GM18517 (cell line): ENCODE results near the gene ZDHHC19.
"Not testable (repeated sequence)": the region's sequence is repeated elsewhere in the genome, so short reads cannot be mapped to it uniquely, and the experiment has no call there.

Source experiments
- ATAC-seq: cut with Tn5 transposase; IDR thresholded peaks from one replicate; pipeline ENCODE4 v1.9.1; 2021; ENCODE audit warnings: mild to moderate bottlenecking, moderate library complexity; ENCODE audit not compliant: unreplicated experiment

ZDHHC19 gene

DNA sequence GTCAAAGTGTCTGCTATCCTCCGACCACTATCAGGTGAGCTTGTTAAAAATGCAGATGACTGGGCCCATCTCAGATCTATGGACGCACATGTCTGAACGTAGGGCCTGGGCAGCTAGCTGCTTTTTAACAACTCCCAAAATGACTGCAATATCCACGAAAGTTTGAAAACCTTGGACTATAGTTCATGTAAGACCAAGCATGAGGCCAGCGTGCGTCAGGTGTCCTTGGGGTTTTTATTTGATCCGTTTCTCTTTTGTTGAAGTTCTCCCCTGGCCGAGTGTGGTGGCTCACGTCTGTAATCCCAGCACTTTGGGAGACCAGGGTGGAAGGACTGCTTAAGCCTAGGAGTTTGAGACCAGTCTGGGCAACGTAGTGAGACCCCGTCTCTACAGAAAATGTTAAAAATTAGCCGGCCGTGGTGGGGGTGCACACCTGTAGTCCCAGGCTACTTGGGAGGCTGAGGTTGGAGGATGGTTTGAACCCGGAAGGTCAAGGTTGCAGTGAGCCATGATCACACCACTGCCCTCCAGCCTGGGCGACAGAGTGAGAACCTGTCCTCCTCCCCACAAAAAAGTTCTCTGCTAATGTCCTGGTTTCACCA, 14.7 kb upstream of the ZDHHC19 start:
- no peak for ATAC-seq

DNA sequence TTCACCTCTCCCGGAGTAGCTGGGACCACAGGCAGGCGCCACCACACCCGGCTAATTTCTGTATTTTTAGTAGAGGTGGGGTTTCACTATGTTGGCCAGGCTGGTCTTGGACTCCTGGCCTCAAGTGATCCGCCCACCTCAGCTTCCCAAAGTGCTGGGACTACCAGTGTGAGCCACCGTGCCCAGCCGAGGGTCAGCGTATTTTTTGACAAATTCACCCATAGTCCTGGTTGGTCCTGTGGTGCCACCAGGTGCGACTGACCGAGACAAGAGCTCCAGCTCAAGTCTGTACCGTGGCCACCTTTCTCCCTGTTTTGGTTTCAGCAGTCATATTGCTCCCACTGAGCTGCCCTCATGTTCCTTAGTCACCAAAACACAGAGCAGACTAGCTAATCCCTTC, 13.9 kb upstream of the ZDHHC19 start:
- ATAC-seq, result no peak

DNA sequence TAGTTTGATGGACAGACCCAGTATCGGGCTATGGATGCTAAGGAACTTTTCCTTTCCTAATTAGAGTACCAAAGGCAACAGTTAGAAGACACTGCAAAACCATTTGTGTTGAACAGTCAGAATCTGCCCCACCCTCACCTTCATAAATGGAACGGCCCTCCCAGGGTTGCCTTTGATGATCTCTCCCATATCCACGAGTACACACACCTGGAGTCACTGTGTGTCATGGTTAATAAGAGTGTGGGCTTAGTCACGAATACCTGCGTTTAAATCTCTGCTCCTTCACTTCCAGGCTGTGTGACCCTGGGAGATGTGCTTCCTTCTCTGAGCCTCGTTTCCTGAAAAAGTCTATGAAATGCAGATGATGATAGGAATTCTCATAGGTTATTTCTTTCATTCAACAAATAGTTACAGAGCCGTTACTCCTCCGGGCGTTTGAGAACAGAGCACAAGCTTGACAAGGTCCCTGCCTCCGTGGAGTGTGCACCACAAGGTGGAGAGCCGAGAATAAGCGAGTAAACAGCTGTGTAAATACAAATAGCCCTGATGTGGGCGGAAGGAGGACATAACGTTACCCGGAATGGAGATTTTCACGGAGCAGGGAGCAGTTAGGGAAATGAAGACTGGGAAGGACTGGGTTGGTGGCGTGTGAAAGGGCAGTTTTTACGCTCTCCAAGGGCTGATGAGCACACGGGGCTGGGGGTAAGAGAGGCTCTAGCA, 11.8 kb upstream of the ZDHHC19 start:
- no peak for ATAC-seq

DNA sequence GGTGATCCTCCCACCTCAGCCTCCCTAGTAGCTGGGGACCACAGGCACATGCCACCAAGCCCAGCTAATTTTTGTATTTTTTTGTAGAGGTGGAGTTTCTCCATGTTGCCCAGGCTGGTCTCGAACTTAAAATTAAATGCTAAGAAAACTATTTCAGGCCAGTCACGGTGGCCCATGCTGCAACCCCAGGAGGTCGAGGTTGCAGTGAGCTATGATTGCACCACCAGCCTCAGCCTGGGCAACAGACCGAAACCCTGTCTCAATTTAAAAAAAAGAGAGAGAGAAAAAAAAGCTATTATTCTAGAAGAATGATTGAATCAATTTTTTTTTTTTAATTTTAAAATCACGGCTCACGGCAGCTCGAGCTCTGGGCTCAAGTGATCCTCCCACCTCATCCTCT, 9.8 kb upstream of the ZDHHC19 start:
- ATAC-seq, result no peak

DNA sequence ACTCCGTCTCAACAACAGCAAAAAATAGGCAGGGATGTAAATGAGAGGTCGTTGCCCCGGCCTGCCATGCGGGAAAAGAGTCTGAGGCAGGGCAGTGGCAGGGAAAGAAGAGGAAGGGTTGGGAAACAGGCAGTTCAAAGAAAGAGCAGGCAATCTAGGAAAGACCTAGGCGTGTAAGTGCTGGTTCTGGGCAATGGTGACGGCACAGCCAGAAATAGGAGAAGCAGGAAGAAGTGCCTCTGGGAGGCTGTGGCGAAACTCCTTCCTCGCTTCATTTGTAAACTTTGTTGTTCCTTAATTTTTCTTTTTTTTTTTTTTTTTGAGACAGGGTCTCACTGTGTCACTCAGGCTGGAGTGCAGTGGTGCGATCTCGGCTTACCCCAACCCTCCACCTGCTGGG, 9.4 kb upstream of the ZDHHC19 start:
- no peak for ATAC-seq

DNA sequence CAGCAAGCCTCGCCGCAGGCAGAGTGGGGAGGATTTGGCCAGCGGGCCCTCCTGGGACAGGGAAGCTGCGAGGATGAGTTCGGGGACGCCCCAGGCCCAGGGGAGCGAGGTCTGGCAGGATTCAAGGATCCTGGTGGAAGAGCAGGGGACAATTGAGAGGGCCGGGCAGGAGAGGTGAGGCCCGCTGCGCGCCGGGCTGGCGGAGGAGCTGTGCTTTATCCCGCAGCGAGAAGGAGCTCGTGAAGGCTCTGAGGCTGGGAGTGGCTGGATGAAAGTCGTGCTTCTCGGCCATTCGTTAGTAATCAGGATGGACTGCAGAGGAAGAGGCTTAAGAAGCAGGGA, 8.7 kb upstream of the ZDHHC19 start:
- ATAC-seq, result no peak

DNA sequence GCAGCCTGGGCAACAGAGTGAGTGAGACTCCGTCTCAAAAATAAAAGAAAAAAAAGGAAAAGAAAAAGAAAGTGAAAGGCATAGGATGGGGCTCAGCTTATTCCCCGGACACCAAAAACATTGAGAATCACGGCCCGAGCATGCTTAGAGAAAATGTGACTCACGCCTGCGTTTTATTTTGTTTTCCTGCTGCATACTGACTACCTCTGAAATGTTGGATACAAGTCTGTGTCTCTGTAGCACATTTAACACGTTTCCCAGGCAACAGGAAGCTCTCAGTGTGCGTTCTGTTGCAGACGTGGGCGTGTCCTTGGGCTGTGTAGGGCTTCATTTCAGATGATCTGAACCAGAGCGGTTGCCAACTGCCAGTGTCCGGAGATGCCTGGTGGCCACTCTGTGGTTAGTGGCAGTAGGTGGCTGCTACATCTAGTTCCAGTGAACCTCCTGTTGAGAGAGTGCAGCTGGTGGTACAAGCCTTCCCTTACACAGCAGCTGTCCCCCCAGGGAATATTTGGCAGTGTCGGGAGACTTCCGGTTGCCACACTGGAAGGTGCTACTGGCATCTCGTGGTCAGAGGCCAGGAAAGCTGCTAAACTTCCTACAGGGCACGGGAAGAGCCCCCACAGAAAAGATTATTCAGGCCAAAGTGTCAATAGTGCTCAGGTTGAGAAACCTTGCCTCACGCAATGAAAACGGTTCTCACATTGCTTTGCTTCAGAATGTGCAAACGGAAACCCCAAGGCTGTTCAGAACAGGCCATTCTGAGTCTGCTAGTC, 8.2 kb upstream of the ZDHHC19 start:
- peak; percentile 55 for ATAC-seq

DNA sequence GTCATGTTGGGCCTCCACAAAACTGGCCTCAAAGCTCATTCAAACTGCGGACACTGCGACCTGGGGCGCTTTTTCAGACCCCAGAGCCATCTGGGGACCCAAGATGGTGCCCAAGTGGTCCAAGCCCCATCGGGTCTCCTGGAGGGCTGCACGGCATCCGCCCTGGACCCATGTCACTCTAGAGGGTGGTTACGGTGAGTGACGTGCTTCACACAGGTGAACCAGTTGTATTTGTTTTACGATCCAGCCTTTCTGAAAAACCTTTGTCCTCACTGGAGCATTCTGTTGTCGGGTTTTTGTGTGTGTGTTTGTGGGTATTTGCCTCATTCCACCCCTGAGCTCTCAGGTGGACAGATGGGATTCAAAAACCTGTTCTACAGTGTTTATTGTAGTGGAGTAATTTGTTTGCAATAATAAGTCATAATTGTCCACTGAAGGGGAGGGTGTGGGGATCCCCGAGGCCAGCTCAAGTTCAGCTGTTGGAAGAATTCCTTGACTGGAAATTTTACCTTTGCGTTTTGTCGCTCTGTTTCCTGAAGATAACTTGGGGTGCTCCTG, 7.0 kb upstream of the ZDHHC19 start:
- no peak for ATAC-seq

DNA sequence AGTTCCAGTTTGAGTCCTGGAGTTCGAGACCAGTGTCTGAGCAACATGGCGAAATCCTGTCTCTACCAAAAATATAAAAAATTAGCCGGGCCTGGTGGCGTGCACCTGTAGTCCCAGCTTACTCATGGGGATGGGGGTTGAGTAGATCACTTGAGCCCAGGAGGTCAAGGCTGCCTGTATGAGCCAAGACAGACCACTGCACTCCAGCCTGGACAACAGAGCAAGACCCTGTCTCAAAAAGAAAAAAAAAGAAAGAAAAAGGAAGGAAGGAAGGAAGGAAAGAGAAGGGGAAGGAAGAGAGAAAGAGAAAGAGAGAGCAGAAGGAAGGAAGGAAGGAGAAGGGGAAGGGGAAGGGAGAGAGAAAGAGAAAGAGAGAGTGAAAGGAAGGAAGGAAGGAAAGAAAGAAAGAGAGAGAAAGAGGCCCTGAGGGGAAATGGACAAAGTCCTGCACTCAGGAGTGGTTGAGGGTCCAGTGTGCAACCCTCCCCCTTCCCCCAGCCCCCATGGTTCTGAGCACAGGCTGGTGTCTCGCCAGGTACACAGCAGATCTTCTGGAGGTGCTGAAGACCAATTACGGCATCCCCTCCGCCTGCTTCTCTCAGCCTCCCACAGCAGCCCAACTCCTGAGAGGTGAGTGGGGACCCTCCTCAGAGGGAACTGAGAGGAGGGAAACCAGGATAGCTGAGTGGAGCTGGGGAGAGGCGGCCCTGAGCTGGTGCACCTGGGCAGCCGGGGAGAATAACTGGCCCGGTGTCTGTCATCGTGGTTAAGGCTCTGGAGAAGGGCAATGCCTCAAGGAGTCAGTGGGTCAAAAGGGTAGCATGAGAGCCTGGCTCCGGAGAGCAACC, 6.3 kb upstream of the ZDHHC19 start:
- no peak for ATAC-seq

DNA sequence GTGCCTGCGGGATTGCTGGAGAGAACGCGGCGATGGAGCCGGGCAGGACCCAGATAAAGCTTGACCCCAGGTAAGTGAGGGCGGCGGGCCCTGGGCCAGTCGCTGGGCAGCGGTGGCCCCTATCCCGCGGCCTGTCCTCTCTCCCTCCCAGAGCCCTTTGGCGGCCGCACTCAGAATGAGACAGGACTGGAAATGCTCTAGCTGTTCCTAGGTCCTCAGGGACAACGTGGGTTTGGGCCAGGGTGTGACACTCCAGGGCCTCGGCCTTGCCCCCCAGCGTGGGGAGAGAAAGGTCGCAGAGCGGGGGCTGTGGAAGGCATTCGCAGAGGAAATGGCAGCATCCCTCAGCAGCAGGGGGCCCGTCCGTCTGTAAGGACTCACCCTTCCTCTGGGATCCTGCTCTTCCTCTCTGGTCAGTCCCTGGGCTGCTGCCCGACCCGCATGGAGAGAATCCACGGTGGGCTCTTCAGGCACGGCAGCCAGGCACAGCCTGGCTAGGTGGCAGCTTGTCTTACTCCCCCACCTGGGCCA, 5.5 kb upstream of the ZDHHC19 start:
- no peak for ATAC-seq

DNA sequence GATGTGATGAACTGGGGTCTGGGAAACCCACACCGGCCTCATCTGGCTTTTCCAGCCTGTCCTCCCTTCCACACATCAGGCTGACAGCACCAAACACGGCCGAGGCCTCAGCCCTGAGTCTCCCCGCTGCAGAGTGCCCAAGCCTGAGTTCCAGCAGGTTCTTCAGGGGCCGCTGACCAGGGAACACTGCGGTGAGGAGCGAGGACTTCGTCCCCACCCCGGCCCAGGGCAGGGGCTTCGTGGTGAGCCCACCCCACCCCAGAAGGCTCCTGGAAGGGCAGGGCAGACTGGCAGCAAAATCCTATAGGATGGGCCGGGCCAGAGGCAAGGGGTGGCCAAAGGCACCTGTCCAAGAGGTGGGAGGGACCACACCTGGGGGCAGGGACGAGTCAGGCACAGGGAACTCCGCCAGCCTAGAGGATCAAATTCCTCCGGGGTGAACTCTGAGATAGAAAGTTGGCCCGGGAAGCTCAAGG, 4.9 kb upstream of the ZDHHC19 start, which contains the start of gene SLC51A:
Gene SLC51A (plus strand): TSS at position 446 of the 476 bp plus-strand sequence. CDS start 179 bp downstream, outside the sequence.
- no peak for ATAC-seq

DNA sequence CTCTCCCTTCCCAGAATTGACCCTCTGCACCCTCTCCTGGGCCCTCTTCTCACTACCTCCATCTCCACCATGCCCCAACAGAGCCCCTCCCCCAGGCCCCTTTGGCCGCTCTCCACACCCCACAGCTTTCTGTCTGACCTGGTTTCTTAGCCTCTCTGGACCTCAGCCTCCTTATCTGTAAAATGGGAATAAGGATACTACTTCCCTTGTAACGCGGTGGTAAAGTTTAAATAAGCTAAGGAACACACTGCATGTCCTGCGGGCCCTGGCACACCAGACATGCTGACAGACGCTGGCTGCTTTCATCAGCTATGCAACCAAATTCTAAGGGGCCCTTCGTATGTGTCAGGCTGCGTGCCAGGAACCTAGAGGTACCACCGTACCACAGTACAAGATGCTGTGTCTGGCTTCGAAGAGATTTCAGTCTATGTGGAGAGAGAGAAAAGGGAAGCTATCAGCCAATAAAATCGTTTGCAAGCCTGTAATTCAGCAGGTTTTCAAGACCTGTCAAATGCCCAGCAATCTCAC, 4.4 kb upstream of the ZDHHC19 start:
- no peak for ATAC-seq

DNA sequence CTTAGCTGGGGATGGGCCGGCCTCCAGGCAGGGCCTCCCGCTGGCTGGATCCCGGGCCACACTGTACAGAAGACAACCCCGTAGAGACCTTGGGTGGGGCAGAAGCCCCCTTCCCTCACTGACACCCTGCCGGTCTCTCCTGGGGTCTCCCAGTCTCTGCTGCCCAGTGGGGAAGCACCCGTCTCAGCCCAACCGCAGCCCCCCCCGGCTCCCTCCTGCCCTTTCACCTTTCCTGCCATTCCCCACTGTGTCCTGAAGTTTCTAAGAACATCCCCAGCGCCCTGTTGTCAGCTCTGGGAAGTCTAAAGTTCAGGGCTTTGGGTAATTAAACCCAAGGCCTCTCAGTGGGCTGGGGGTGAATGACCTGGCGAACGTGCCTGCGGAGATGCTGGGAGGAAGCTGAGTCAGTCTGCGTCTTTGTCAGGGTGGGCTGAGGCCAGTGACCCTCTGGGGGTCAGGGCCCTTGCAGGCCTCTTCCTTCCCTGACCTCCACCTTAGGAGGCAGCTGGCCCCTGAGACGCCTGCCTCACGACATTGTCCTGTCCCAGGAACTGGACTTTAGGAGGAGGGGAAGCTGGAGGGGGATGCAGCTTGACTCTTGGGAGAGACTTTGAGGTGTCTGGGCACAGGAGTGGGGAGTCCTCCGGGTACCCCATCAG, 3.7 kb upstream of the ZDHHC19 start:
- no peak for ATAC-seq

DNA sequence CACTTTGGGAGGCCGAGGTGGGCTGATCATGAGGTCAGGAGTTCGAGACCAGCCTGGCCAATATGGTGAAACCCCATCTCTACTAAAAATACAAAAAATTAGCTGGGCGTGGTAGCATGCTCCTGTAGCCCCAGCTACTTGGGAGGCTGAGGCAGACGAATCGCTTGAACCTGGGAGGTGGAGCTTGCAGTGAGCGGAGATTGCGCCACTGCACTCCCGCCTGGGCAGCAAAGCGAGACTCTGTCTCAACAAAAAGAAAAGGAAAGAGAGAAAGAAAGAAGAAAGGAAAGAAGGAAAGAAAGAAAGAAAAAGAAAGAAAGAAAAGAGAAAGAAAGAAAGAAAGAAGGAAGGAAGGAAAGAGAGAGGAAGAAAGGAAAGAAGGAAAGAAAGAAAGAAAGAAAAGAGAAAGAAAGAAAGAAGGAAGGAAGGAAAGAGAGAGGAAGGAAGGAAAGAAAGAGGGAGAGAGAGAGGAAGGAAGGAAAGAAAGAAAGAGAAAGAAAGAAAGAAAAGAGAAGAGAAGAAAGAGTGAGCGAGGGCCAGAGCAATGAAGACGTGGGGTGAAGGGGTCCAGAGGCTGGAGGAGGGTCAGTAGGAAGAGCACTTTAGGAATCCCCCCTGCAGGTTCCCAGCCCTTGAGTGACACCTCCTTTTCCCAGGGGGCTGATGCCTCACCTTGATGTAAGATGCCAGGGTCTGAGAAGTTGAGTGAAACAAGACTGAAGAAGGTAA, 1.1 kb downstream of the ZDHHC19 start:
- ATAC-seq, result not testable (repeated sequence)

DNA sequence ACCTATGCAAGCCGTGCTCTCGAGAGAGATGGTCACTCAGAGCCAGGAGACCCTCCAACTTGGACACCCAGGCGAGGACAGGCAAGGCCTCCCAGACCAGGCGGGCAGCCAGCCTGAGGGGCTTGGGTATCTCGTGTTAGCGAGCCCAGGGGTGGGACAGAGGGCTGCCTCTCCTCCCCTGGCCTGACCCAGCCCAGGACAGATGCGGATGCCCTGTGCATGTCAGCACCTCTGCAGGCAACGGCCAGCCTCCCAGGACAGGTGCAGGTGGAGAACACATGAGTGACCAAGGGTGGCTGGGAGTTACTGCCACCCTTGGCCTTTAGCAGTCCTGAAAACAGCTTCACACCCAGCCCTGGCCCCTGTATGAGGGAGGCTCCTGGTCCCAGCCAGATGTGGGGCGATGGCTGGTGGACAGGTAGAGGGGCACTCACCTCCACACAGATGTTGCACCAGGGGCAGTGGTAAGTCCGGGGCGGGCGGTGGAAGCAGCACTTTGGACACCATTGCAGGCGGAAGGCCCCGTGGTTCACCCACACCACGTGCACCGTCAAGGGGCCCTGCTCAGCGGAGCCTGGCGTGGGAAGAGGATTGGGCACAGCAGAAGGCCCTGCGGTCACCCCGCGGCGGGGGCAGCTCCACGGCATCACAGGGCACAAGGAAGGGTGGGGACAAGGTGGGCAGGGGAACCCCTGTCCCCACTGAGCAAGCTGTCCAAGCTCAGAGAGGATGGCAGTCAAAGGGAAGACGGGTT, 2.1 kb downstream of the ZDHHC19 start:
- no peak for ATAC-seq

DNA sequence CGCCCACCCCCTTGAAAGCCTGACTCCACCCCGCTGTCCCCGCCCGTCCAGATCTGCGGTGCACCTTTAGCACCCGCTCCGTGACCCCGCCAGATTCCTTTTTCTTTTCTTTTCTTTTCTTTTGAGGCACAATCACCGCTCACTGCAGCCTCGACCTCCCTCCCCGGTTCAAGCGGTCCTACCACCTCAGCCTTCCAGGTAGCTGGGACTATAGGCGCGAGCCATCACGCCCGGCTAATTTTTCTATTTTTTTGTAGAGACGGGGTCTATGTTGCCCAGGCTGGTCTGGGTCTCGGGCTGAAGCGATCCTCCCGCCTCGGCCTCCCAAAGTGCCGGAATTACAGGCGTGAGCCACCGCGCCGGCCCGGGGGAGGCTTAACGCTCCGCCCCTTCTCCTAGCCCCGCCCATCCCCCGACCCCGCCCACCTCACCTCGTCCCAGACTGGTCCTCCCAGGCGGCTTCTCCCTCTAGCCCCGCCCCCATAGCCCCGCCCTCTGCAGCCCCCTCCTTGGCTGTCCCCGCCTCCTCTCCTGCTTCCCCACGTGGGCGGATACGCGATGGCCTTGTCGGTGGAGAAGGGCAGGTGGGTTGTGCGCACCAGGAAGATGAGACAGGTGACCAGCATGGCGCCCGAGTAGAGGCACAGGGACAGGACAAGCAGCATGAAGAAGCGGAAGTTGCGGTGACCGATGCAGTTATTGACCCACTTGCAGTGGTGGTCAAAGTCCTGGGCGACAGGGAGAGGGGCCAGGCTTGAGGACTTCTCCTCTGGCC, 3.2 kb downstream of the ZDHHC19 start:
- no peak for ATAC-seq

DNA sequence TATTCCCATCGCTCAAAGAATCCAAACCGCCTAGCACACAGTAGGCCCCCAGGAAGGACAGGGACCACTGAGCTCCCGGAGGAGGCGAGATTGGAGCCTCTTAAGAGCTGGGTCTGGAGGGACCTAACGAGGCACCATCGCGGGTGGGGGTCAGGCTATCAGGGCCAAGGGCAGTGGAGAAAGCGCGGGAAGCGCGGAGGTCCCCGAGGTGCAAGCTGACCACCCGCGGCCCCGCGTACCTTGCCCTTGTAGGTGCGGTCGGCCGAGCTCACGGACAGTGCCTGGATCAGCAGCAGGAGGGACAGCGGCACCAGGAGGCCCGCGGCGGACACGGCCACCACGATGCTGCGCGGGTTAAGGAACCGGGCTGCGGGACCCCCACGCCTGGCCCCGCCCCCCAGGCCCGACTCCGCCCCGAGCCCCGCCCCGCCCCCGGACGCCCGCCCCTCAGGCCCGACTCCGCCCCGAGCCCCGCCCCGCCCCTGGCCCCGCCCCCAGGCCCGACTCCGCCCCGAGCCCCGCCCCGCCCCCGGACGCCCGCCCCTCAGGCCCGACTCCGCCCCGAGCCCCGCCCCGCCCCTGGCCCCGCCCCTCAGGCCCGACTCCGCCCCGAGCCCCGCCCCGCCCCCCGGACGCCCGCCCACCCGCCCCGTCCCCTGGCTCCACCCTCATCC, 3.9 kb downstream of the ZDHHC19 start:
- no peak for ATAC-seq
